ENCODE measurements around the gene DAB1.

The DAB1 gene

DNA sequence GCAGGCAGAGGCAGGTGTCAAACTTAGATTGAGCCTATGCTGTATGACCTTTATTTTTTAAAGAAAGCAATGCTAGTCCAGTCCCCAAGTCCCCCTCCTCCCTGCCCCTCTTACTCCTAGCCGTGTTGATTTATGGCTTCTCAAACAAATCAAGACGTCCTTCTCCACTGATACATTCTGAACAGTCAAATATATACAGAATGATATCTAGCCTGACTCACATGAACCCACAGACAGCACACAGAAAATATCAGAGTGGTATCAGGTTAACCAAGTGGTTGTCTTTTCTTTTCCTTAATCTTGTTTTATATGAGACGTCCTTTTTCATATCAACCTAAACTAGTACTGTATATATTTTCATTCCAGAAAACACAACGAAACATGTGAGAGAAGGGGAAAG is 13.4 kb downstream of the DAB1 start:
- no peak for DNase-seq

DNA sequence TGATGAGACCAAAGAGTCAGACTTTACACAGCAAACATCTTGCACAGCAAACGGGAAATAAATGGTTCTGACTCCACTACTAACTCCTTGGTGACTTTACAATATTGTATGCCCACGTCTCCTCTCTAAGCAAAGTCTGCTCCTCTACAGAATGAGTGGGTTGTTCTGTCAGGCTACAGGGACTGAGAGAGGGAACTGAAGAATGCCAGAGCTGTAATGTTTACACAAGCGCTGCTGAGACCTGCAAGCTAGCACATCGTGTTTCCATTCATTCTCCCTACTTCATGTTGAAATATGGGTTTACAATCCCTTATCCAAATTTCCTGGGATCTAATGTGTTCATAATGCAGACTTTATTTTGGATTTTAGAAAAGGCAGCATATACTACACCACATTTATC is 15.9 kb downstream of the DAB1 start:
- DNase-seq, result no peak

DNA sequence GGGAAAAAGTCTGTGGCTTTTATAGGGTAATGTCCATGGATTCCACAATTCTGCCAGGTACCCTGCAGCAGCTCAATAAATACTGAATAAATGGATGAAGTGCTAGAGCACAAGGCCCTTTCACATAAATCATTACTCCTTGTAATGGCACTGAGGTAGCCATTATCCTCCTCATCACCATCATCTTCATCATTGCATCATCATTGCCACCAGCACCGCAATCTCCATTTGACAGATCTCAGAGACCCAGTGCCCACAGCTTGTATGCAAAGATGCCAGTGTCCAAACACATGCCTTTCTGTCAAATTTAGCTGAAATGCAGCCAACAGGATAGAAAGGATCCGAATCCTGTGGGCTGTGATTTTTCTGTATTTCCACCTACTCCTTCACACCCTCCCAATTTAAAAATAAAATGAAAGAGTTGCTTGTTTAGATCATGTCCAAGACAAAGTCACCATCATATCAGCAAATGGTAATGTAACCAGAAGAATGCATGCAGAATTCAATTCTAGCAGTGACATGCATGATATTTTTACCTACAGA is 17.4 kb downstream of the DAB1 start:
- no peak for DNase-seq

DNA sequence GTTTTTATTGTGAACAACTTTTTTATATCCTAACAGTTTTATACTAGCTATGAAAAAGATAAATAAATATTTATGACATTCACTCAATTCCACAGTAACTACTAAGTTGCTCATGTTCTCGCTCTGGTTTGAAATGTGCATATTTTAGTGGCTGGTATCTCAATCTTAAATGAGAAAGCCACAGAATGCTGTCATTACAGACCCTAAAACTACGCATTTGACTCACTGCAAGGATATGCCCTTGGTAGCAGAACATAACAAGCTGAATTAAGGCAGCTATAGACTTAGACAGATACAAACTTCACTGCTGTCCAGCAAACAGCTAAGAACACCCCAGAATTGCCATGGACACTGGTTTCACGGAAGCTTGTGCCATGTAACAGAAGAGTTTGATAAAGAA is 19.0 kb downstream of the DAB1 start:
- no peak for DNase-seq

DNA sequence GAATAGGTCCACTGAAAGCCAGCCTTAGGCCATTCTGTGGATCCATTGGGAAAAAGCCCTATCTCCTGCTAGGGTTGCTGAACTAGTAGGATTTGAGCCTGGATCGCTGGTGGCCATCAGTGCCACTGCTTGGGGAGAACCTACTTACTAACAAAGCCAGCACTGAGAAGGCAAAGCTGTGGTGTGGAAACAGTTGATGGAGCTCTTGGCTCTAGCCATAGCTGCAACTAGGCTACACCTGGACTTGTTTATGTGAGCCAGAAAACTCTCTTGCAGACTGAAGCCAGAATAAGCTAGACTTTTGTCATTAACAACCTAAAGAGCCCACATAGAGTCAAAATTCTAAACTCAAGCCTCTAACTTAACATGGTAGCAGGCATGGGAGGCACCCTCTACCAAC is 20.7 kb downstream of the DAB1 start:
- no peak for DNase-seq

DNA sequence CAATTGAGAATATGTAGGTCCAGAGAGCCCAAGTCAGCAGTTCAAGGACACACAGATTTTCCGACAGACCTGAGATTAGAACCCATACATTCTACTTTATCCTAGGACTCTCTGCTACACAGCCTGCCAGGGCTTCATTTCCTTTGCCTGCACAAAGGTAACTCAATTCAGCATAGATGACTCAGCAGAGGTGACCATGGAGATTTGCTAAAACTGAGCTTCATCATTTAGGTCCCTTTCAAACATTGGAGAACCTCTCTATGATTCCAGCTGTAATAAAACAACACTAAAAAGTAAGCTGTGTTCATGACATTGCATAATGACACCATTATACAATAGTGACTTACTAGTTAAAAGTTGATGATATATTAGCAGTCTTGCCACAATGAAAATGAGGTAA is 22.2 kb downstream of the DAB1 start:
- DNase-seq, result no peak

DNA sequence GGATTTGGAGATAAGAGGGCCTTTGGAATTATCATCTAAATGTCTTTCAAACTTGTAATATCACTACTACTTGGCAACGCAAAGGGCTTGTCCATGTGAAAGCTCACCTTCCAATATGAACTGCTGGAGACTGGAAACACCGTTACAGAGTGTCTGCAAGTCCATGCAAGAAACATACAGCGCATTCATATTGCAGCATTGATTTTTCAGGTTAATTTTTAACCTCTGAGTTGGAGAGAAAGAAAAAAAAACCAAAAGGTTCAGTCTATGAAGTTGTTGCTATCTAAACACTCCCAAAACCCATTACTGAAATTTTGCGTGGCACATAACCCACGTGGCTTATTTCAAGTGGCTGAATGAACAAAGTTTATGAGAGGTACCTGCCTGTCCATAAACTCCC is 23.8 kb downstream of the DAB1 start:
- DNase-seq, result no peak

DNA sequence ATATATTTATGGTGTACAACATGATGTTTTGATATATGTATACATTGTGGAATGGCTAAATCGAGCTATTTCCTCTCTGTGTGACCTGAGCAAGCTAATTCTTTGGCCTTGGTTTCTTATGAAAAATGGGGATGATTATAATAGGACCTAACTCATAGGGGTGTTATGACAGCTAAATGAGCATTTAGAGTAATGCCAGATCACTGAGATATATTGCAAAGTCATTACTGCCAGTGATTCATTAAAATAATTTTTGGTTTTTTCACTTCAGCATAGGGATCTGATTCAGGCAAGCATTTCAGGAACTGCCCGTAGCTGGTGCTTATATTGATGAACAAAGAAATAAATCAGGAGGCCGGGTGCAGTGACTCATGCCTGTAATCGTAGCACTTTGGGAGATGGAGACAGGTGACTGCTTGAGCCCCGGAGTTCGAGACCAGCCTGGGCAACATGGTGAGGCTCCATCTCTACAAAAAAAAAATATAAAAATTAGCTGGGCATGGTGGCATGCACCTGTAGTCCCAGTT is 30.7 kb downstream of the DAB1 start:
- DNase-seq, result no peak

DNA sequence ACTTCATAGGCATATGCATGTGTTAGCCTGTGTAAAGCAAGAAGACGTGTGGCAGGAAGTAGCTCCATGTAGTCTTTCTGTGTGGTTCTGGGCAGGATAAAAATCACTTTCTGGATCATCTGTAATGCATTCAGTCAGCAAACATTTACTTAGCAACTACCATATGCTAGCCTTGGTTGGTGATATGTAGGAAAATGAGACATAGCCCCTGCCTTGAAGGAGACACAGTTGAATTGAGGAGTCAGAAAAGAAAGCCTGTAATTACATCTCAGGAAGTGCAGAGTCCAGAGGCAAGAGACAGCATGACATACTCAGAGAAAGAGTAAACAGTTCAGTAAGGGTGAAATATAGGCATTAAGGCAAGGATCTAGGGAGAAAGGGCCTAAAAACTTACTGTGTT is 38.5 kb downstream of the DAB1 start:
- no peak for DNase-seq

DNA sequence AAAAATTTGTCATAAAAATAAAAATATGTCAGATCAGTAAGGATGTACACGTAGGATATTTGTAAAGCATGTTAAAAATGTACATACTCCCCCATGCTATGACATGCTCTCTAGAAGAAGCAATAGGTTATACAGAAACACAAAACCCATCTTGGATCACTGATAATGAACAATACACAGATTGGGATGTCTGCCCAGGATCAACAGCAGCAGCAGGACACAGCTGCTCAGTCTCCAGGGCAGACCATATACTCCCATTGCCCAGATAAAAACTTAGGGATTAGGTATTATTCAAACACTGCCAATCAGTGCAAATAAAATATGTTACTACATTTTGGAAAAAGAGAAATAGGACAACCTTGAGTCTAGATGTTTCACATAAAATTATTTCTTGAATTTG is 39.0 kb downstream of the DAB1 start:
- no peak for DNase-seq

DNA sequence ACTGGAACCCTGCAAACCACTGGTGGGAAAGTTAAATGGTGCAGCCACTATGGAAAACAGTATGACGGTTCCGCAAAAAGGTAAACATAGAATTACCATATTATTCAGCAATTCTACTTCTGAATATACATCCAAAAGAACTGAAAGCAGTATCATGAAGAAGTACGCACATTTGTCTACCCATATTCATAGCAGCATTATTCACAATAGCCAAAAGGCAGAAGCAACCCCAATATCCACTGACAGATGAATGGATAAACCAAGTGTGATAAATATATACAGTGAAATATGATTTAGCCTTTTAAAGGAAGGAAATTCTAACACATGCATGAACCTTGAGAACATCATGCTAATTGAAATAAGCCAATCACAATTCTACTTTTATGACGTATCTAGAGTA is 39.6 kb downstream of the DAB1 start:
- DNase-seq, result no peak

DNA sequence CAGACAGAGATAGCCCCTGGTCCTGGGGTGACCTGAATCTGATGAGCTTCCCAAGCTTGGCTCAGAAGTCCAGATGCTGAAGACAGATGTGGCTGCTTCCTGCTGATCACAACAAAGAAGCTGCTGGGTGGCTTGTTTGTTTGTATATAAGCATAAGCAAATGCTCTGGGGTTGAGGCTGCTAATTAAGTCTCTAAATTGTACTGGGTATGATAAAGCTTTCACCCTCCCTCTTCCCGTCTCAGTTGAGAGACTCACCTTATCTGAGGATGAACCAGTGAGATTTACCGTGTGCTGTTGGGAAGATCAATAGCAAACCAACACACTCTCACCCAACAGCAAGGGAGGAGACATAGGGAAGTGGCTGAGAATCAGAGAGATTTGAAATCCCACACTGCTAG is 42.0 kb downstream of the DAB1 start:
- DNase-seq, result no peak

DNA sequence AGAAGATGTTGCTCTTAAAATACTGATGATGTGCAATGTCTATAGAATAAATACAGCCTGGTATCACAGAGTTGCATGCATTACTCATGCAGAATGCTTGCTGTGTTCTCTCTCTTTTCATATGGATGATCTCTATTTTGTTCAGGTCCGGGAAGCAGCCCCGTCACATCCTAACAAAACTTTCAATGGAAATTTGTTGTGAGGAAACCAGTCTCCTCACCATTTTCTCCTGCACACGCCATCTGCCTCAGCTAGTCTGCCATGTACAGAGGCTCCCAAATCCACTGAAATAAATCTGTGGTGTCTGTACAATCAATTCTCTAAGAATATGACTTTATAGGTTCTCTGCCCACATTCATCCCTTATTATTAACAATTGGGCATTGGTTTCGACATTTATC is 42.4 kb downstream of the DAB1 start:
- DNase-seq, result no peak

DNA sequence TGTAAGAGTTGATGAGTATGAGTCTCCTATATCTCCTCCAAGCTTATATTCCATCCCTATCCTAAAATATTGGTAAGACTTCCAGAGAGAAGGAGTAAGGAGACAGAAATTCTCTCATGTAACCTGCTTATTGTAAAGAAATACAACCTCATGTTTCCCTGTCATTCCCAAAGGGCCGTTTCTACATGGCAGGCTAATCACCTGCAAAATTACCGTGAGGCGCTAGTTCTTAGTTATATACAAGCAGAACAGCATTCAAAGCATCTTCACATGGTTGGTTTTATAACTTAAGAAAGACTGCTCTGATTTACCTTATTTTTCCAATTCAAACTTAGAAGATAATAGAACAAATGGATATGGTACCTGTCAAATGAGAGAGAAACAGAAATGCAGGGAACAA is 42.9 kb downstream of the DAB1 start:
- DNase-seq, result no peak

DNA sequence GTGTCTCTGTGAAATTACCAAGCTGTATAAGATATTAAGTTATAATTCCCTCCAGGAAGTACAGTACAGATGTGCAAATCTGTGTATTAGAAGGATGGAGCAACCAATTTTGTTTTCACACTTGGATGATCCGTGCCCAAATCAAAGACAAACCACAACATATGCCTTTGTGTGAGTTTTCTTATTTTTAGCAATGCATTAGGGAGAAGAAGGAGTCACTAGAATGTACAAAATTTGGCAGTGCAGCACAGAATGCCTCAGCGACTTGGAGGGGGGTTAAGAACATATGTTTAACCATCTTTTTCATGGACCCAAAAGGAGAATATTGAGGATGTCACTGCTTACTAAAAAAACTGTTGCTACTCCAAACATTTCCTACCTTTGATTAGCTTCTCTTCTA is 45.3 kb downstream of the DAB1 start:
- DNase-seq, result no peak

DNA sequence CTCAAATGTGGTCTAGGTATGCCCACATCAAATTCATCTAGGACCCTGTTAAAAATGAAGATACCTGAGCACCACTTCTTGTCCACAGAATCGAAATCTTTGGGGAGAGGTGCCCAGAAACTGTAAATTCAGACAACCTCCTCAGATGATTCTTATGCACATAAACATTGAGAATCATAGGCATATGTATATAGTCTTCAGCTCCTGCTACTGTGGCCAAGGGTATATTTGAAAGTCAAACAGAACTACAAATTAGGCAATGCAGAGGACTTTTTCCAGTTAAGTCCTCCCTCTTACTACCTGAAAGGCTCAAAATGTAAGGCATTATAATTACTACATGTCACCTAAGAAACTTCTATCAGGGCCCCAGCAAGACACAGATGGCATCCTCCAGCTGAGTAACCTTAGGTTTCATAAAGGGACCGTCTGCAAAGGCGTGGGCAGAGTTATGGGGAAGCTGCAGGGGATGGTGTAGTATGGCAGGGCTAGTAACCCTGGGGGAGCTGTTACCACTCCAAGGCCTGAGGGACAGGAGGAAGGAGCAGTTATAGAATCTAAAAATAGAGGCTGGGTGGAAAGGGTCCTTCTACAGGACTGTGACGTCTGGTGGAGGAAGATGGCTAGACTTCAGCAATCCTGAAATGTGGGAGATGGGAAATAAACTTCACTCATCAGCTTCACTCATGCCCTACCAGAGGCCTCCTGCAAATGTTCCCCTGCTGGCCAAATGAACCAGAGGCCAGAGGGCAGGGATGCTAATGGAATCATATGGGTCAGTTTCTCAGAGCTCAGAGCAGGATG is 46.3 kb downstream of the DAB1 start:
- DNase-seq, result no peak

DNA sequence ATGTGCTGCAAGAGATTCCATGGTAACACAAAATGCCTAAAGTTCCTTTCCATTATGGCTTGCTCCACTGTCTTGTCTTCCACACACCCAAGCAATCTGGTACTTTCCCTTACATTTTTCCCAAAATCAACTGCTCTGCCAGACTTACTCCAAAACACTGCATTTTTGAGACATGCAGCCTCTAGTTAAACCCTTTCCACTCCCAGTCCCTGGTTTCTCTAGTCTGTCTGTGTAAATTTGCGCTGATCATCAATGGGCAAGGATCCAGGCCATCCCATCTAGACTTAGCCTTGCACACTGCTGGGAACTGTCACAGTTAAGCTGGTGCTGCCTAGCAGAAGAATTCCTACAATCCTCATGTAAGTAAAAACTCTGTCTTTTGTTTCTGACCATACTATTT is 47.8 kb downstream of the DAB1 start:
- DNase-seq, result no peak

DNA sequence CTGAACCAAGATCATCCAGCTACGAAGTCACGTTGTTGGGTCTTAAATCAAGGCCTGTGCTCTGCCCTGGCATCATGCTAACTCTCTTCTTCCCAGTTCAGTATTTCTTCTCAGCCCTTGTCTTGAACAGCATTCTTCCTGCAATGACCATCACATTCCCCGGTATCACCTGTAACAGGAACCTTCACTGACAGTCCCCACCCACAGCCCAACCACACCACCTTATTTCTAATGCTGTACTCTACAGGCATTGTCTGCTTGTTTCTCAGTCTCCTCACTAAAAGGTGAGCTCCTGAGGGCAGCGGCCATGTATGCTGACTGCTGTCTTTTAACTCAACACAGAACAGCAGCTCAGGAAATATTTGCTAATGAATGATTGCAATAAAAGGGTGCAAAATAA is 54.0 kb downstream of the DAB1 start:
- DNase-seq, result no peak

DNA sequence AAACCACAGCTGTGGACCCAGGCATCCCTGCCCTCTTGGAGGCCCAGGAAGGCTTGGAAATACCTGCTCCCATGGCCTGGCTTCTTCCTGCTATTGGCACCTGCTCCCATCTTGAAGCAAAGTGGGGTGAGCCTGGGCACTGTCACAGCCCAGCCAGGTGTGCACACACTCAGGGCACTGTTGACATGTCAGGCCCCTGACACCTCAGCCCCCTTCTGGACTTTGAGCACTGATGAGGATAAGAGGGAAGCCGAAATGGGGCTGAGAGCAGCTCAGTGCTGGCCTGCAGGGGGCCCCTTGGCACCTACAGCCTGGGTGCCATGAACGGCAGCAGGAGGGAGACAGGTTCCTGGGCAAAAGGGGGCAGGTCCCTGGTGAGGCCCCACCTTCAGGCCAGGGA is 55.9 kb downstream of the DAB1 start:
- DNase-seq, result no peak

DNA sequence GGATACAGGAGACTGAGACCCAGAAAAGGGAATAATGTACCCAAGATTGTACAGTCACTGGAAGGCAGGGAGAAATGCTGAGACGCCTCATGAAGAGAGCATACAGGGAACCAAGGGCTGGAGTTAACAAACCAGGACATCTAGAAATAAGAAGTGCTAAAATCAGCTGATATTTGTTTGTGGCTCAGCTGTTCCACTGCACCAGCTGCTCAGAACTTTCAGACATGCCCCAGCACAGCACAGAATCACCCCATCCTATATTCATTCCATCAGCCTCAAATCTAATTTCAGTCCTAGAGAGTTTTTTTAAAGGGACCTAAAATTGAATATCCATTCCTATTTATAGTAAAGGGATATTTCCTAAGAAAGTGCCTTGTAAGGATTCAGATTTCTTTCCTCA is 60.2 kb downstream of the DAB1 start:
- DNase-seq, result no peak

DNA sequence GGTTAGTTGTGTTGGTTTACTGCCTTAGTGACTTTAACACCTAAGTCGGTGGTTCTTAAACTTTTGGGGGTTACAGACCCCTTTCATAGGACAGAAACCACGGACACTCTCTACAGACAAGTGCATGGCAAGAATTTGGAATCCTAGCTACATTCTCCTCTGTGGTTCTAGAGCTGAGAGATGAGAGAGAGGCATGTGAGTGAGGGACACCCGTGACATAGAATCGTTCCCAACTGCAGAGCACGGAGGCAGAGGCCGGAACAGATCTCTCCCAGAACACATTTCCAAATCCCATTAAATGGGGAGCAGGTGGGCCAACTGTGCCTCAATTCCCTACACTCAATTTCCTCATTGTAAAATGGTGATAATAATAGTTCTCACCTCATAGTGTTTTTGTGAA is 60.7 kb downstream of the DAB1 start:
- DNase-seq, result no peak

DNA sequence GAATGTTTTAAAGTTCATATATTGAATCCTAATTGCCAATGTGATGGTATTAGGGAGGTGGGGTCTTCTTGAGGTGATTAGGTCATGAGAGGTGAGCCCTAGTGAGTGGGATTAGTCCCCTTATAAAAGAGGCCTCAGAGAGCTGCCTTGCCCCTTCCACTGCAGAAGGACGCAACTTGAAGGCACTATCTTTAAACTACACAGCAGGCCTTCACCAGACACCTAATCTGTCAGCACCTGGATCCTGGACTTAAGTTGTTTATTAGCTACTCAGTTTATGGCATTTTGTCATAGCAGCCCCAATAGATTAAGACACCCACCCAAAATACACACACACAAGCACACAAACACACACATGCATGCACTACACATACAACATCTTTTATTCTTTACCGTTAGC is 61.4 kb downstream of the DAB1 start:
- DNase-seq, result no peak

DNA sequence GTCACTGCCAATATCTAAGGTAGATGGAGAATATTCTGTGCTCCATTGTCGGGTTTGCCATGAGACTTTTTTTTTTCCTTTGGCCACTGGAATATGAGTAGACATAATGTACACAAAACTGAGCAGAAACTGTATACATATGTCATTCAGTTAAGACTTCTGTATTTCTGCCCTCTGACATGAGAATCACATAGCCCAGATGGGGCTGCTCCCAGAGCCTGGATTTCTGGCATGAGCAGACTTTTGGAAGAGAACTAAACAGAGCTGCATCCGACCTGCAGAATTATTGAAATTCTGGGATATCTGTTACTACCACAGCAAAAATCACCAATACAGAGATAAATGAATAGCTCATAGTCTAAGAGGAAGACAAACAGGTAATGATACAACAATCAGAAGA is 62.3 kb downstream of the DAB1 start:
- no peak for DNase-seq

DNA sequence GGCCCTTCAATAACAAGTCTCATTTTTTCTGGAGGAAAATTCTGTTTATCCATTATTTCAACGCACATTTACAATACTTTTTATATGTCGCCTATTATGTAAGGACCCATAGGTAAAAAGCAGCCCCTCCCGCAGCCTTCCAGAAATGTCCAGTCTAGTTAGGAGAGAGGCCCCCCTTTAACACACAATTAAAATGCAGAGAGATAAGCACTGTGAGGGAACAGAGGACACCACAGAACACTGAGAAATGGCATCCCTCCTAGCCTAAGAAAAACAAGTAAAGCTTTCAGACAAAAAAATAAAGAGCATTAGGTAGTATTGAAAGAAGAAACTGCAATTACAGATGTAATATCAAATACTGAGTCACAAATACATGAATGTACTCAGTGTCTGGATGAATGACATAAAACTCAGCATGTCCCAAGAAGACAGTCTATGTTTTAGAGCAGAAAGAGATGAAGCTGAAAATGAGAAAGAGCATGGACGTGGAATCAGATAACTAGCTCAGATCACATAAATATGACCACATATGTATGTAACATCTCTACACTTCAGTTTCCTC is 62.9 kb downstream of the DAB1 start:
- no peak for DNase-seq

DNA sequence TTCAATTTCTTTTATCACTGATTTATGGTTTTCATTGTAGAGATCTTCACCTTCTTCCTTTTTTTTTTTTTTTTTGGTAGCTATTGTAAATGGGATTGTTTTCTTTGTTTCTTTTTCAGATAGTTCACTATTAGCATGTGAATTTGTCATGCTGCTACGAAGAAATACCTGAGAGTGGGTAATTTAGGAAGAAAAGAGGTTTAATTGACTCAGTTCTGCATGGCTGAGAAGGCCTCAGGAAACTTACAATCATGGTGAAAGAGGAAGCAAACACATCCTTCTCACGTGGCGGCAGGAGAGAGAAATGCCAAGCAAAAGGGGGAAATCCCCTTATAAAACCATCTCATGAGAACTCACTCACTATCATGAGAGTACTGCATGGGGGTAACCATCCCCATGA is 66.4 kb downstream of the DAB1 start:
- DNase-seq, result no peak
